Measurements from ENCODE around the gene AHI1. TPM values are rescaled to one million over a fixed set of nuclear protein-coding genes. Genes with fewer than 3 reads are reported as not detected.

Gene AHI1
- polyA plus RNA-seq, 1 donor (not counting 4 experiments of a cell fraction or from before 2014, with no cell fraction given), result 7.0 TPM

DNA sequence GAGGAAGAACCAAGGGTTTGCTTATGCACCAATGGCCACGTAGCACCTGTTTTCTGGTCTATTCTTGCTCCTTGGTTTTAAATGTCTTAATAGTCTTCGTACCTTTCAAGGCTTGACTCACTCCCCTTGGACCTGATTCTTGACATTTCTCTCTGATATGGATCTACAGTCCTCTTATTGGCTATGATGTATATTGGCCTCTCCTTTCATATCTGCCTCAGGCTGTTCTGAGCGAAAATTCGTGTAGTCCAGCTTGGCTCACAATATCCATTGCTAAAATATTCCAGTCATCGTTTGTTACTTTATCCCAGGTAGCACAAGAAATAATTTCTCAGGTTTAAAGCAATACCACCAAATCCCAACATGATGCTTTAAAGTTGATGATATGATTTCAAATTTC, 256.8 kb downstream of the AHI1 start:
- Histone ChIP-seq H3K9ac (ENCODE audit: control insufficient read depth, extremely low read depth, insufficient read depth, low read length) (no peak overlapping the region), H3K9me3 (ENCODE audit: control insufficient read depth, low read depth, low read length) (no peaks in the 10 kb centered on the region)
- DNase-seq (ENCODE audit: low read depth, low spot score), result no peak

DNA sequence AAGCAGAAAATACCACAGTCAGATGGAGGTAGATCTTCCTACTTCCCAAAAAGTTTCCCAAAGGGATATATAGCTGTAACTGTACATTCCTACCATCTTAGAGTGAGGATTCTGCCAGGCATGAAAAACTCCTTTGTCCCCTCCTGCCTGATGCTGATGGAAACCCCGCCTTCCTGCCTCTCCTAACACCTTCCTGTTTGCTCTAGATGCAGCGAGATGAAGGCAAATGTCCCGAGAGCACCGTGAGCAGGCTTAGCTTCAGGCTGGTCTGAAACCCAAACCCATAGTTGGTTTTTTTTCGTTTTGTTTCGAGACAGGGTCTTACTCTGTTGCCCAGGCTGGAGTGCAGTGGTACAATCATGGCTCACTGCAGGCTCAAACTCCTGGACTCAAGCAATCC, 260.8 kb downstream of the AHI1 start:
- no peaks in the 10 kb centered on the region for H3K4me1 ChIP-seq (ENCODE audit: control insufficient read depth, extremely low read depth, insufficient read depth, low read length)
- H3K4me2 ChIP-seq (ENCODE audit: control insufficient read depth, extremely low read depth, insufficient read depth, low read depth, low read length), result no peak overlapping the region
- TF ChIP-seq, protein P1, sequence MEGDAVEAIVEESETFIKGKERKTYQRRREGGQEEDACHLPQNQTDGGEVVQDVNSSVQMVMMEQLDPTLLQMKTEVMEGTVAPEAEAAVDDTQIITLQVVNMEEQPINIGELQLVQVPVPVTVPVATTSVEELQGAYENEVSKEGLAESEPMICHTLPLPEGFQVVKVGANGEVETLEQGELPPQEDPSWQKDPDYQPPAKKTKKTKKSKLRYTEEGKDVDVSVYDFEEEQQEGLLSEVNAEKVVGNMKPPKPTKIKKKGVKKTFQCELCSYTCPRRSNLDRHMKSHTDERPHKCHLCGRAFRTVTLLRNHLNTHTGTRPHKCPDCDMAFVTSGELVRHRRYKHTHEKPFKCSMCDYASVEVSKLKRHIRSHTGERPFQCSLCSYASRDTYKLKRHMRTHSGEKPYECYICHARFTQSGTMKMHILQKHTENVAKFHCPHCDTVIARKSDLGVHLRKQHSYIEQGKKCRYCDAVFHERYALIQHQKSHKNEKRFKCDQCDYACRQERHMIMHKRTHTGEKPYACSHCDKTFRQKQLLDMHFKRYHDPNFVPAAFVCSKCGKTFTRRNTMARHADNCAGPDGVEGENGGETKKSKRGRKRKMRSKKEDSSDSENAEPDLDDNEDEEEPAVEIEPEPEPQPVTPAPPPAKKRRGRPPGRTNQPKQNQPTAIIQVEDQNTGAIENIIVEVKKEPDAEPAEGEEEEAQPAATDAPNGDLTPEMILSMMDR (optimal IDR thresholded peaks at IDR 0.05 in 1 of 3, IDR thresholded peaks at IDR 0.05 in 1 of 3, conservative IDR thresholded peaks at IDR 0.05 in 1 of 3; ENCODE audit: extremely low read depth in 1 of 3, insufficient read depth in 2 of 3, low read length in 3 of 3), result no peak
- TF ChIP-seq EZH2 (IDR thresholded peaks at IDR 0.05; ENCODE audit: low read length), result no peak
- no peaks in the 10 kb centered on the region for H3K79me2 ChIP-seq (ENCODE audit: control insufficient read depth, insufficient read depth, low read length)
- H2AFZ ChIP-seq (ENCODE audit: control insufficient read depth, low read length), result no peak overlapping the region
- H3K9me1 ChIP-seq (ENCODE audit: control insufficient read depth, extremely low read depth, insufficient read depth, low read length), result no peaks in the 10 kb centered on the region
- dilution Hi-C loops (cut with MboI; ENCODE audit: extremely low pct_ligation_motif_present, low sequenced_read_pairs), result no loop called here
- H4K20me1 ChIP-seq (ENCODE audit: control insufficient read depth, extremely low read depth, insufficient read depth, low read length), result no peaks in the 10 kb centered on the region
- DNase-seq (ENCODE audit: low read depth, low spot score), result no peak
- H3K27me3 ChIP-seq (ENCODE audit: control insufficient read depth, extremely low read depth, insufficient read depth, low read length), result no peaks in the 10 kb centered on the region
- H3K36me3 ChIP-seq (ENCODE audit: control insufficient read depth in 2 of 2, extremely low read depth in 1 of 2, insufficient read depth in 2 of 2, low read length in 2 of 2), result no peaks in the 10 kb centered on the region
- H3K9ac ChIP-seq (ENCODE audit: control insufficient read depth, extremely low read depth, insufficient read depth, low read length), result no peak overlapping the region
- FAIRE-seq, result no peak
- H3K4me3 ChIP-seq (ENCODE audit: control insufficient read depth in 2 of 3, extremely low read depth in 1 of 3, insufficient read depth in 2 of 3, low read depth in 1 of 3, low read length in 3 of 3), result no peak overlapping the region
- H3K9me3 ChIP-seq (ENCODE audit: control insufficient read depth, low read depth, low read length), result no peaks in the 10 kb centered on the region
- no peak overlapping the region for H3K27ac ChIP-seq (ENCODE audit: control insufficient read depth, insufficient read depth, low read length)

More for the DNA sequence above, 256.8 kb downstream of the AHI1 start:
- Histone ChIP-seq H4K20me1 (ENCODE audit: control insufficient read depth, extremely low read depth, insufficient read depth, low read length) (no peaks in the 10 kb centered on the region), H3K9me1 (ENCODE audit: control insufficient read depth, extremely low read depth, insufficient read depth, low read length) (no peaks in the 10 kb centered on the region), H2AFZ (ENCODE audit: control insufficient read depth, low read length) (no peak overlapping the region), H3K4me3 (ENCODE audit: control insufficient read depth in 2 of 3, extremely low read depth in 1 of 3, insufficient read depth in 2 of 3, low read depth in 1 of 3, low read length in 3 of 3) (no peak overlapping the region), H3K4me1 (ENCODE audit: control insufficient read depth, extremely low read depth, insufficient read depth, low read length) (peaks cover 8% of the 10 kb centered on the region), H3K27ac (ENCODE audit: control insufficient read depth, insufficient read depth, low read length) (no peak overlapping the region), H3K79me2 (ENCODE audit: control insufficient read depth, insufficient read depth, low read length) (no peaks in the 10 kb centered on the region), H3K36me3 (ENCODE audit: control insufficient read depth in 2 of 2, extremely low read depth in 1 of 2, insufficient read depth in 2 of 2, low read length in 2 of 2) (no peaks in the 10 kb centered on the region), H3K4me2 (ENCODE audit: control insufficient read depth, extremely low read depth, insufficient read depth, low read depth, low read length) (no peak overlapping the region), H3K27me3 (ENCODE audit: control insufficient read depth, extremely low read depth, insufficient read depth, low read length) (no peaks in the 10 kb centered on the region)
- TF ChIP-seq EZH2 (IDR thresholded peaks at IDR 0.05; ENCODE audit: low read length), result no peak
- TF ChIP-seq, protein P1 (optimal IDR thresholded peaks at IDR 0.05 in 1 of 3, IDR thresholded peaks at IDR 0.05 in 1 of 3, conservative IDR thresholded peaks at IDR 0.05 in 1 of 3; ENCODE audit: extremely low read depth in 1 of 3, insufficient read depth in 2 of 3, low read length in 3 of 3), result no peak
- dilution Hi-C loops (cut with MboI; ENCODE audit: extremely low pct_ligation_motif_present, low sequenced_read_pairs), result no loop called here
- FAIRE-seq, result no peak

Data from keratinocyte (primary cell).